NCI-H1417 treated with DMSO at 0.1 percent for 48 hours (cell line): ENCODE data around the gene SCNN1A.
A peak's percentile ranks its signal among the peaks of the same experiment; 100 is the strongest.

Experiments
- DNase-seq: peaks from one replicate; lab custom pipeline; 2025; lab: John Stamatoyannopoulos, UW

The SCNN1A gene

GRCh38 chr12:6384499-6385436 is 9.4 kb upstream of the SCNN1A start:
- DNase-seq: no peak

GRCh38 chr12:6383572-6384498 is 8.5 kb upstream of the SCNN1A start, which contains the start of gene LTBR:
Gene LTBR (plus strand): TSS chr12:6384162. CDS start chr12:6384359, 197 bp downstream.
- no peak for DNase-seq

- DNase-seq: no peak
These were observed 7.6 kb upstream of the SCNN1A start for GRCh38 chr12:6382982-6383381.

GRCh38 chr12:6382371-6382770 is 7.0 kb upstream of the SCNN1A start:
- no peak for DNase-seq

- DNase-seq: no peak
These were observed 5.1 kb upstream of the SCNN1A start for GRCh38 chr12:6380141-6381121.

- DNase-seq: no peak
These were observed 3.5 kb upstream of the SCNN1A start for GRCh38 chr12:6378709-6379472.

- no peak for DNase-seq
These were observed 2.3 kb upstream of the SCNN1A start for GRCh38 chr12:6377667-6377994.

- no peak for DNase-seq
These were observed 1.7 kb upstream of the SCNN1A start for GRCh38 chr12:6376870-6377666.

- no peak for DNase-seq
These were observed 911 bp upstream of the SCNN1A start for GRCh38 chr12:6376079-6376869.

- DNase-seq: no peak
These were observed 590 bp downstream of the SCNN1A start for GRCh38 chr12:6374786-6375160.

GRCh38 chr12:6374028-6374785 is 1.2 kb downstream of the SCNN1A start:
- no peak for DNase-seq

GRCh38 chr12:6373022-6373787 is 2.2 kb downstream of the SCNN1A start:
- peak; percentile 90 for DNase-seq

- DNase-seq: no peak
These were observed 2.9 kb downstream of the SCNN1A start for GRCh38 chr12:6372403-6373003.

- DNase-seq: peak; percentile 99
These were observed 4.2 kb downstream of the SCNN1A start for GRCh38 chr12:6370994-6371754.

GRCh38 chr12:6370576-6370935 is 4.8 kb downstream of the SCNN1A start:
- DNase-seq: no peak

- DNase-seq: no peak
These were observed 5.3 kb downstream of the SCNN1A start for GRCh38 chr12:6369916-6370575.
